Measurements from ENCODE around the gene TMC3.
"Not testable (repeated sequence)": the region's sequence is repeated elsewhere in the genome, so short reads cannot be mapped to it uniquely, and the experiment has no call there.

TMC3 gene

DNA sequence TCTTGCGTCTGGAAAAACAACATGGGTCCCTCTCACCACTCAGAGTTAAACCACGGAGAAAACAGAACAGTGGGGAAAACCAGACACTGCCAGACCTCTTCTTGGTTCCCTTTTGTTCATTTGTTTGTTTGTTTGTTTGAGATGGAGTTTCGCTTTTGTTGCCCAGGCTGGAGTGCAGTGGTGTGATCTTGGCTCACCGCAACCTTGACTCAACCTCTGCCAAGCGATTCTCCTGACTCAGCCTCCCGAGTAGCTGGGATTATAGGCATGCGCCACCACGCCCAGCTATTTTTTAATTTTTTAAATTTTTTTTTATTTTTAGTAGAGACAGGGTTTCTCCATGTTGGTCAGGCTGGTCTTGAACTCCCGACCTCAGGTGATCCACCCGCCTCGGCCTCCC, 25.3 kb downstream of the TMC3 start:
- in situ Hi-C loops (cut with MboI; ENCODE audit: low sequenced_read_pairs) = not testable (repeated sequence)

GRCh38 chr15:81347910-81348309, 26.1 kb downstream of the TMC3 start:
- in situ Hi-C loops (cut with MboI; ENCODE audit: low sequenced_read_pairs) = no loop called here

- in situ Hi-C loops (cut with MboI; ENCODE audit: low sequenced_read_pairs) = no loop called here
Observed at GRCh38 chr15:81346611-81347010, 27.4 kb downstream of the TMC3 start.

- in situ Hi-C loops (cut with MboI; ENCODE audit: low sequenced_read_pairs) = no loop called here
Observed at GRCh38 chr15:81343371-81343770, 30.6 kb downstream of the TMC3 start.

DNA sequence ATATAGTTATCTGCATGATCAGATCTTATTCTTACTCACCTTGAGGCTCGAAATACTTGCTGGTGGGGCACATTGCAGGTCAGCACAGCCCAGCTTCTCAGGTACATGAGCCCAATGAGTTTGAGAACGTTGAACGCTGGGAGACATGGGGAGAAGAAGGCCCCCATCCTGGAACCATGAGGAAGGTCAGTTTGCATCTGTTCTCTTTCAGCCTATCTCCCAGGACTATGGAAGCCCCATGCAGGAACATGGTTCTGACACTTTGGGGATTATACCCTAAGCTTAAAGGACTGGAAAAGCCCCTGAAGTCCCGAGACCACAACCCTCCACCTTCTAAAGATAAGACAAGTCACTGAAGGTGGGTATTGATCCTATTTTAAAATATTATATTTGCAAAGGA, 32.7 kb downstream of the TMC3 start:
- in situ Hi-C loops (cut with MboI; ENCODE audit: low sequenced_read_pairs) = no loop called here

GRCh38 chr15:81339851-81340250, 34.2 kb downstream of the TMC3 start:
- in situ Hi-C loops (cut with MboI; ENCODE audit: low sequenced_read_pairs) = no loop called here

DNA sequence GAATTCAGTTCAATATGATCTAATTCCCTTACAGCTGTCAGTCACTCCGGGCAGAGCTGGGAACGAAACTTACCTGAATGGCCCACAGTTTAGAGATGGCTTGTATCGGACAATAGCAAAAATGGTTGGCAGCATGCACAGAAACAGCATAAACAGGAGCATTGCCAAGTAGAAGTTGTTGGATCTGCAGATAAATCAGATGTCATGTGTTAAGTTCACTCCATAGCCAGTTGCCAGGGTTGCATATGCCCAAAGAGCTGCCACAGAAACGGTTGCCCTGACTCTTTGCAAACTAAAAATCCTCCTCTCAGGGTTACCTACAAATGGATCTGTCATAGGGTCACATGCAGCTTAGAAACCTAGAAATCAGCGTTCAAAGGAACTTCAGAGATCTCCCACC, 34.7 kb downstream of the TMC3 start:
- in situ Hi-C loops (cut with MboI; ENCODE audit: low sequenced_read_pairs) = no loop called here

- in situ Hi-C loops (cut with MboI; ENCODE audit: low sequenced_read_pairs) = no loop called here
Observed at GRCh38 chr15:81338170-81339007, 35.6 kb downstream of the TMC3 start.

DNA sequence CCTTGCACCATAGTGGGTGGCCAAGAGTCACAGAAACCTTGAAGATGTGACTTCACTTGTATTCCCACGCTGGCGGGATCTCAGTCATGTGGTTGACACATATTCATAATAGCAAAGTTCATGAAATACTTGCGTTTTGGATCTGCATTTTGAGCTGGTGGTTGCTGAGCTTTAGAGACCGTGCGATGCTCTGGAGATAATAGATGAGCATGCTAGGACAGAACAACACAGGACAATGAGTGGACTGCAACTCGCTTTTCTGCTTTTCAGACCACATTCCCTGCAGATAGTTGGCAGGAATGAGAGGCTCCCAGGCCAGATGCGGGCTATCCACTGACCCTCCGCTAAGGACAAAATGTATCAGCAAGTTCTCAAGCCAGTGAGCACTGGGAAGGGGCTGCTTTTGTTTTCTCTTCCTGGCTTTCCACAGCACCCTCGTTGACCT, 36.3 kb downstream of the TMC3 start:
- in situ Hi-C loops (cut with MboI; ENCODE audit: low sequenced_read_pairs) = no loop called here

GRCh38 chr15:81337241-81337640, 36.8 kb downstream of the TMC3 start:
- in situ Hi-C loops (cut with MboI; ENCODE audit: low sequenced_read_pairs) = no loop called here

DNA sequence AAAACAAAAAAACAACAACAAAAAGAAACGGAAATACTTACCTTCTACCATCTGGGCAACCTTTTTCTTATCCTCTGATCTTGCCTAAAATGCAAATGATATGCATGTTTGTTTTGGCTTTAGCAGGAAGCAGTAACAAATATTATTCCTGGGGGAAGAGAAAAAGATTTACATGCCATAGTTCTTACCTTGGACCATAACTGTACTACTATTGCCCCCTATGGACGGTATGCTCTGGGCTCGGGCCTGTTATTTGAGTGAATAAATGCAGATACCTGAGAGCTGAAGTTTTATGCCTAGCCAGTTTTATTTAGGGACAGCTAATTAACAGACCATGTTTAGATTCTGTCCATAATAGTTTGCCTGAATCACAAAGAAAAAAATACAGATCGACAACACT, 37.4 kb downstream of the TMC3 start:
- in situ Hi-C loops (cut with MboI; ENCODE audit: low sequenced_read_pairs) = no loop called here

- in situ Hi-C loops (cut with MboI; ENCODE audit: low sequenced_read_pairs) = no loop called here
Observed at GRCh38 chr15:81335631-81336030, 38.4 kb downstream of the TMC3 start.

- in situ Hi-C loops (cut with MboI; ENCODE audit: low sequenced_read_pairs) = loop anchor here (5.0 kb wide), 1 partner anchor 38 kb away; no protein-coding TSS in a partner anchor
Observed at GRCh38 chr15:81334768-81335435, 39.1 kb downstream of the TMC3 start.

DNA sequence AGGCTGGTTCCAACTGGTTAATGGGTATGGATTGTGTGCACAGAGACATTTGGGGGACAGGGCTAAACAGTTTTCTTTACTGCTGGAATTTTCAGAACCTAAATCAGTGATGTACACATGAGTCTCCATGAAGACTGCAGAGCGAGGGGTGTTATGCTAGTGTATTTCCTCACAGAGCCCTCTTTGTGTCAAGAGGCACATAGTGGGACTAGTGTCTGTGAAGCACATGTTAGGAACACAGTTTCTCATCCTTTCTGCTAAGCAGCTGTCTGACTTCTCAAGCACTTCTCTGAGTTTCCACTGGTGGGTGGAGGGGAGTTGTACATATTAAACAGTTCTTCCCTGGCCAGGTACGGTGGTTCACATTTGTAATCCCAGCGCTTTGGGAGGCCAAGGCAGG, 40.6 kb downstream of the TMC3 start:
- in situ Hi-C loops (cut with MboI; ENCODE audit: low sequenced_read_pairs) = loop anchor here (5.0 kb wide), 1 partner anchor 36 kb away; no protein-coding TSS in a partner anchor

GRCh38 chr15:81332326-81332725, 41.7 kb downstream of the TMC3 start:
- in situ Hi-C loops (cut with MboI; ENCODE audit: low sequenced_read_pairs) = loop anchor here (5.0 kb wide), 1 partner anchor 35 kb away; no protein-coding TSS in a partner anchor

DNA sequence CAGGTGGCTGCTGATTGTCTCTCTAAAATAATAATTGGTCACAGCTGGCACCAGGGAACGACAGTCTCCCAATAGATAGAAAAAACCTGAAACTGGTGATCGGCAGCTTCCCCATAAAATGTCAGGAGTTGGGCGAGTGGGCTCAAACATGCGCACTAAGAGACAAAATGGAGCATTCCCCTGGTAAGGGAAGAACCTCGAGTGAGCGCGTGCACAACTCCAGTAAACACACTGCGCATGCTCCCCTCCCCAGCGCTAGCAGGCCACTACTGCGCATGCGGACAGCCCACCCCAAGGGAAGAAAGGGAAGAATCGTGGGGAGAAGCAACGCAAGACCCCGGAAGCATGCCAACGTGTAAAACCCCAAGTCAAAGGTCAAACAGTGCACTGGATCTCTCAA, 42.4 kb downstream of the TMC3 start:
- in situ Hi-C loops (cut with MboI; ENCODE audit: low sequenced_read_pairs) = loop anchor here (5.0 kb wide), 1 partner anchor 34 kb away; no protein-coding TSS in a partner anchor

- in situ Hi-C loops (cut with MboI; ENCODE audit: low sequenced_read_pairs) = loop anchor here (5.0 kb wide), 1 partner anchor 34 kb away; no protein-coding TSS in a partner anchor
Observed at GRCh38 chr15:81331141-81331540, 42.9 kb downstream of the TMC3 start.

DNA sequence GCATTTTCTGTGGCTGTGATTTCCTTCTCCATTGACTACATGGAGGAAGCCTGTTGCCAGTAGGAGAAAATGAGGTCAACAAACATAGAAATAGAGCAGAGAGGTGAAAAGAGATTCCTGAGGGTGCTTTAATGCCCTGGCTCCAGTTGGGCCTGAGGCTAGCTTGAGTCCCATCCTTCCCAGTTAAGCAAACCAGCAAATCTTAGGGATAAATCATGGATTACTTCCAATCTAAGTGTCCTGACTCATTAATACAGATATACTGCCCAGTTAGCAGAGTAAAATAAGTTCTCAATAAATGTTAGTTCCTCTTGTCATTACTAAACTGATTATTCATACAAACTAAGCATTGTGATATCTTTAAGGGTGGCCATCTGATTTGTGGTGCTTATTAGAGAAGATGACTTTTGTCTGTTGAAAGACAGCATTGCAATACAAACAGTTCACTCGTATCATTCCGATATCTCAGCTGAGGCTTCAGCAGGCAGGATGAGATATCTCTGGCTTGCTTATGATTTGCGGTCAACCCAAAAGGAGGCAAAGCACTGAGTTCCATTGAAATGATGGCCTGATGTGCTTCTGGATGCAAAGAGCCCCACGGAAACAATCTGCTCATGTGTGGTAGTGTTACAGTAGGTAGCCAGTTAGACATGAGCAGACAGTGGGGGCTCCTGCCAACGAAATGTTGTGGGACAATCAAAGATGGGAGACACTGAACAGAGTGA, 43.5 kb downstream of the TMC3 start:
- in situ Hi-C loops (cut with MboI; ENCODE audit: low sequenced_read_pairs) = loop anchor here (5.0 kb wide), 1 partner anchor 33 kb away; no protein-coding TSS in a partner anchor

DNA sequence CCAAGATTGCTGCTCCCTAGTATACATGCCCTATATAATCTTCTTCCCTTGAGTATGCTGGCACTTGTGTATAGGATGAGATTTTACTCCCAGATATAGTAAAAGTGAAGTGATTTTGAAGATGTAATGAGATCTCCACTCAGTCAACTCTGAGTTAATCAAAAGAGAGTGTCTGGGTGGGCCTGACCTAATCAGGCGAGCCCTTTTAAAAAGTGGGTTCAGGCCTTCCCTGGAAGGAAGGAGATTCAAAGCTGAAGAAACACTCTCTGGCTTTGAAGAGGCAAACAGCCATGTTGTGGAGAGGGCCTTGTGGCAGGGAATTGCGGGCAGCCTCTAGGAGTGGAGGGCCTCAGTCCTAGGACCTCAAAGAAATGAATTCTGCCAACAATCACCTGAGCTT, 44.6 kb downstream of the TMC3 start:
- in situ Hi-C loops (cut with MboI; ENCODE audit: low sequenced_read_pairs) = no loop called here

- in situ Hi-C loops (cut with MboI; ENCODE audit: low sequenced_read_pairs) = no loop called here
Observed at GRCh38 chr15:81327516-81327915, 46.5 kb downstream of the TMC3 start.

Data from HL-60/S4 treated with retinoic acid at 250 ng/mL for 4 days and 3 days (cell line).